GM19025 (cell line): Measurements from ENCODE around the gene LOXL3.

Experiments
- ATAC-seq: cut with Tn5 transposase; IDR thresholded peaks from one replicate; pipeline ENCODE4 v1.9.1; 2021; ENCODE audit warnings: mild to moderate bottlenecking, low read depth, moderate library complexity; ENCODE audit not compliant: unreplicated experiment

LOXL3 gene, protein sequence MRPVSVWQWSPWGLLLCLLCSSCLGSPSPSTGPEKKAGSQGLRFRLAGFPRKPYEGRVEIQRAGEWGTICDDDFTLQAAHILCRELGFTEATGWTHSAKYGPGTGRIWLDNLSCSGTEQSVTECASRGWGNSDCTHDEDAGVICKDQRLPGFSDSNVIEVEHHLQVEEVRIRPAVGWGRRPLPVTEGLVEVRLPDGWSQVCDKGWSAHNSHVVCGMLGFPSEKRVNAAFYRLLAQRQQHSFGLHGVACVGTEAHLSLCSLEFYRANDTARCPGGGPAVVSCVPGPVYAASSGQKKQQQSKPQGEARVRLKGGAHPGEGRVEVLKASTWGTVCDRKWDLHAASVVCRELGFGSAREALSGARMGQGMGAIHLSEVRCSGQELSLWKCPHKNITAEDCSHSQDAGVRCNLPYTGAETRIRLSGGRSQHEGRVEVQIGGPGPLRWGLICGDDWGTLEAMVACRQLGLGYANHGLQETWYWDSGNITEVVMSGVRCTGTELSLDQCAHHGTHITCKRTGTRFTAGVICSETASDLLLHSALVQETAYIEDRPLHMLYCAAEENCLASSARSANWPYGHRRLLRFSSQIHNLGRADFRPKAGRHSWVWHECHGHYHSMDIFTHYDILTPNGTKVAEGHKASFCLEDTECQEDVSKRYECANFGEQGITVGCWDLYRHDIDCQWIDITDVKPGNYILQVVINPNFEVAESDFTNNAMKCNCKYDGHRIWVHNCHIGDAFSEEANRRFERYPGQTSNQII

DNA sequence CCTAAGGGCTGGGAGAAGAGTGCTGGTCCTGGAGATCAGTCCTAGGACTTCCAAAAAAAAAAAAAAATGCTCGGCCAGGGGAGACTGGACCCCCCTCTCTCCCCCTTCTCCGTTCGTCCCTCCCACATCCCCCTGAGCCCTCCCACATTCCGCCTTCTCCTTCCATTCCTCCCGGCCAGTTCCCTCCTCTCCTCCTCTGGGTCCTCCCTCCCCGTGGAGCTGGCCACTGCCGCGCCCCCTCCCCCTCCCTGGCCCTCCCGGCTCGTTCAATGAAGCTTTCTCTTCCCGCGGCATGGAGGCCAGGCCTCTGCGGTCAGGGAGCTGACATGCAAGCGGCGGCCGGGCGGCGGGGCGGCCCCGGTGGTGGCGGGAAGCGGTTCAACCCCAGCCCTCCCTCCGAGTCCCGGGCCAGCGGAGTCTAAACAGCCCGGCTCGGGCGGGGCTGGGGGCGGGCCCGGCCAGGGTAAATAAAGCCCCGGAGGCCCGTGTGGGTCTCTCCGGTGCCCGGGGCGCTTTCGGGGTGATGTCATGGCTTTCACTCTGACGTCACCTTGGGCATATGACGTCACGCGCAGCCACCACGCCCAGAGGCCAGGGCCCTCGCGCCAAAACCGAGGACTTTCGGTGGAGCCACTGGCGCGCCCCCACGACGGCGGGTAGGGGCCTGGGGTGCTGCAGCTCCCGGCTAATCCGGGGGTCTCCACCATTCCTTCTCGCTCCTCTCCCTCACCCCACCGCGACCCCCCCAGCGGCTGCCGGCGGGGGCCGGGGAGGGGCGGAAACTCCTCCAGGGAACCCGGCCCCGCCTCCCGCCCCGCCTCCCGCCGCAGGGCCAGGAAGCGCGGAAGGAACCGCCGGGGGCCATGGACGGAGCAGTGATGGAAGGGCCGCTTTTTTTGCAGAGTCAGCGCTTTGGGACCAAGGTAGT is at the start of gene LOXL3, which contains the start of gene DOK1:
LOXL3 (minus strand) TSS at position 51 of the 928 bp plus-strand sequence. CDS start 1,308 bp downstream, outside the sequence.
DOK1 (plus strand) TSS at position 829 of the 928 bp plus-strand sequence; CDS start at position 864, 35 bp downstream.
- ATAC-seq: peak; percentile 51

DNA sequence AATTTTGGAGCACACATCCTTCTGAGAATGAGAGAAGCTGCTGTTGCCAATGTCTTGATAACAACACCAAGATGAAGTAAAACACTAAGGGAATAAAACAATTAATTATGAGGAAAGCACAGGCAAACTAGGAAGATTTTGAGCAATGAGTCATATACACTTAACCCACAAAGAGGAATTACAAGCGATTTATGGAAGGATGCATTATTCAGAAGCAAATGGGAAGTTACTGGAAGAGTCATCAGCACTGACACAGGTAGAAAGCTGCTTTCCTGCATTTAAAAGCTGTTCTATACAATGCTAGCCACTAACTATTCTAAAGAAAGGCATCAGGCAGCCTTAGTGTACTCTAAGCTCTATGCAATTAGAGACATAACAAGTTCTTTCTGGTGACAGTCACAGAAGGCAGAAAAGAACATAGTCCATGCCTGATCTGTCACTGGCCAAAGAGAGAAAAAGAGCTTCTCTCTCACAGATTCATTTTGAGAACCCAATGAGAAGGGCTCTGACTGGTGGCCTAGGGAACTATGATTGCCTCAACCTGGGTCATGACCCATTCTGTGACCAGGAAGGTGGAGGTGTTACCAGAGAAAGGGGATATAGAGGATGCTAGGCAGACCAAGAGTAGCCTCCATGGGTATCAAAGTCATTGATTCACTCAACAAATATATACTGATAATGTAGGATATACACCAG is 49.0 kb upstream of the LOXL3 start:
- no peak for ATAC-seq

DNA sequence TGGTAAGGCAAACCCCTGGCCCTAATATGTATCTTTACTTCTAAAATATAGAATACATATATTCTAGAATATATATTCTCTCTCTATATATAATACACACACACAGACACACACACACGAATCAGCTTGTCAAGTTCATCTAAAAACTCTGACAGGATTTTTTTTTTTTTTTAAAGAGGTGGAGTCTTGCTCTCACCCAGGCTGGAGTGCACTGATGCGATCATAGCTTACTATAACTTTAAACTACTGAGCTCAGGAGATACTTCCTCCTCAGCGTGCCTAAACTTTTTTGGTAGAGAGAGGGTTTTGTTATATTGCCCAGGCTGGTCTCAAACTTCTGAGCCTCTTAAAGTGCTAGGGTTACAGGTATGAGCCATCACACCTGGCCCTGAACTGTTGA is 45.9 kb upstream of the LOXL3 start:
- no peak for ATAC-seq

DNA sequence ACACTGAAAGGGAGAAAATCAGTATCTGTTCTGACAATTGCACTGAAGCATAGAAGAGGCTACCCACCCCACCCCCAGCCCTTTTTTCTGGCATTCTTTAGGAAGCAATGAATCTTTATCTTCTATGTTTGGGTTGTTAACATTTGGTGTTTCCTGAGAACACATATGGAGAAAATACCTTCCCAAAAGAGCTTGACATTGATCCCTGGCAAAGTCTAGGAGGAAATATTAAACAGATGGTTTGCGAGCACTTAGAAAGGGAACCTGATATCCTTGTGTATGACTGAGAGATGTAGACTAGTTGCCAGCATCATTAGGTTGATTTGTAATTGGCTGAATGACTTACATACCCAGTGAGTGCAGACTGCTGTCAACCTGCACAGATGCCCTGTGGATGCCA is 43.7 kb upstream of the LOXL3 start:
- ATAC-seq: no peak

DNA sequence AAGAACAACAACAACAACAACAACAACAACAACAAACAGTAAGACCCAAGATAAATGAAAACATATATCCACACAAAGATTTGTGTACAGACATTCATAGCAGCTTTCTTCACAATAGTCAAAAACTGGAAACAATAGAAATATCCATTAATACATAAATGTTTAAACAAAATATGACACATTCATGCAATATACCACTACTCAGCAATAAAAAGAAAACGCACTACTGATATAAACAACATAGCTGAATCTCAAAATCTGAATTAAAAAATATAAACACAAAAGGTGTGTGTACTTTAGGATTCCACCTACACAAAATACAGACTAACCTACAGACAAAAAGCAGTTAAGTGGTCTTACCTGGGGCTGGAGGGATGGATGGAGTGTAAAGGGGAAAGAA is 42.8 kb upstream of the LOXL3 start:
- ATAC-seq: no peak

DNA sequence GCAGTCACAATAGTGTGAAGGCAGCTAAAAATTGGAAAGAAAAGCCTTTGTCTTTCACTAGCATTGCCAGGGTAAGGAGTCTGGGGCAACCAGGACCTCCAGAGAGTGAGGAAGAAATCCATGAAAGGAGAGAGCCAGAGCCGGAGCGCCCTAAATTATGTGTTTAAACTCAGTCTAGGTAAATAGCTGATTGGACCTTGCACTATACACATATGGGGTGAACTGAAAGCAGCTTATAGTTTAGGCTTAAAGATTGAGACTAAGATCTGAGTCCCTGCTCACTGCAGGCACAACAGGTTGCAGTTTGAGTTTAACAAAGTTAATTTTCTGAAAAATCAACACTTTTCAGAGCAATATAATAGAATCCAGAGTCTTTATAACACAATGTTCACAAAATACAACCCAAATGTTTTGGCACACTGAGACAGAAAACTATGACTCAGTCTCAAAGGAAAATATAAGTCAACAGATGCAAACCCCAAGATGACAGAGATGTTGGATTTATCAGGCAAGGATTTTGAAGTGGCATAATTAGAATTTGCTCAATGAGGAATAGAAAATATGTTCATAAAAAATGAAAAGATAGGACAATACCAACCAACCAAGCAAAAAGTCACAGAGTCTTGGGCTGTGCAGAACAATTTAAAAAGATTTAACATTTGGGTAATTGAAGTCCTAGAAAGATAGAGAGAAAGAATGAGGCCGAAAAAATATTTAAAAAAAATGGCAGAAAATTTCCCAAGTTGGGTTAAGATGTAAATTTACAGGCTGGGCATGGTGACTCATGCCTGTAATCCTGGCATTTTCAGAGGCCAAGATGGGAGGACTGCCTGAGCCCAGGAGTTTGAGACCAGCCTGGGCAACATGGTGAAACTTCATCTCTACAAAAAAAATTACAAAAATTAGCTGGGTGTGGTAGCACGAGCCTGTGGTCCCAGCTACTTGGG is 40.4 kb upstream of the LOXL3 start:
- ATAC-seq: no peak

DNA sequence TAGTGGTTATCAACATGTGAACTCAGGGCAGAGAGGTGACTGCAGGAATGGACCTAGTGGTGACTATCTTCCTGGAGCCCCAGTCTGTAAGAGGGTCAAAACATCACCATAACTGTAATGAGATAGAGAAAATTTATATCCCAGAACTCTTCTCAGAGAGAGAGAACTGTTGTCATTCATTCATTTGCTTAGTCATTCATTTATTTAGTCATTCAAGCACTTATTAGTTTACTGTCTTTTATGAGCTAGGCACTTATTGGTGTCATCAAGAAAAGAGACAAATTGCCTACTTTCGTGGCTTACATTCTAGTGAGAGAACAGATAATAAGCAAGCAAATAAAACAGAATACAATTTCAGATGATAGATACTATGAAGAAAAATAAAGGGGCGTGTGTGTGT is 34.9 kb upstream of the LOXL3 start:
- no peak for ATAC-seq

DNA sequence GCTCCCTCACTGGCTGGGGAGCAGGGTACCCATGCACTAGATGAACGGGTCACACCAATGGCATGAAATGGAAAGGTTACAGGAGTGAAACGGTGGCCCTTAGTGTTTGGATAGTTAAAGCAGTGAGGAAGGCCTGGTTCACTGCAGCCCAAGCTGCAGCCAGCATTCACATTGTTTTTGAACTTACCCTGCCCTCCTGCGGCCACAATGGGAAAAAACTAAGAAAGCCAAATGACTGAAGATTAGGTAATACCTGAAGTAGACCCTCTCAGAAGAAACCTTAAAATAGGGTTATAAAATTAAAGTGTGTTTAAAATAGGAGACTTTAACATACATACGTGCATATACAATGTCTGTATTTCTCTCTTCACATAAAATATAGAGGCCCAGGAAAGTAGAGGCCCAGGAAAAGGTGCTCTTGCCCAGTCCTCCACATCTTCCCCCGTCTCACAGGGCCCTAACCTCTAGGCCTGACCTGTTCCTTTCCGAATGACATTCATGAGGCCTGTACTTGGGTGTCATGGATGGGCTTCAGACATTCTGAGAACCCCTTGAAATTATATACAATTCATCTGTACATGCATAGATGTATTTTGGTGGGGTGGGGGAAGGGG is 34.0 kb upstream of the LOXL3 start:
- ATAC-seq: peak; percentile 73

DNA sequence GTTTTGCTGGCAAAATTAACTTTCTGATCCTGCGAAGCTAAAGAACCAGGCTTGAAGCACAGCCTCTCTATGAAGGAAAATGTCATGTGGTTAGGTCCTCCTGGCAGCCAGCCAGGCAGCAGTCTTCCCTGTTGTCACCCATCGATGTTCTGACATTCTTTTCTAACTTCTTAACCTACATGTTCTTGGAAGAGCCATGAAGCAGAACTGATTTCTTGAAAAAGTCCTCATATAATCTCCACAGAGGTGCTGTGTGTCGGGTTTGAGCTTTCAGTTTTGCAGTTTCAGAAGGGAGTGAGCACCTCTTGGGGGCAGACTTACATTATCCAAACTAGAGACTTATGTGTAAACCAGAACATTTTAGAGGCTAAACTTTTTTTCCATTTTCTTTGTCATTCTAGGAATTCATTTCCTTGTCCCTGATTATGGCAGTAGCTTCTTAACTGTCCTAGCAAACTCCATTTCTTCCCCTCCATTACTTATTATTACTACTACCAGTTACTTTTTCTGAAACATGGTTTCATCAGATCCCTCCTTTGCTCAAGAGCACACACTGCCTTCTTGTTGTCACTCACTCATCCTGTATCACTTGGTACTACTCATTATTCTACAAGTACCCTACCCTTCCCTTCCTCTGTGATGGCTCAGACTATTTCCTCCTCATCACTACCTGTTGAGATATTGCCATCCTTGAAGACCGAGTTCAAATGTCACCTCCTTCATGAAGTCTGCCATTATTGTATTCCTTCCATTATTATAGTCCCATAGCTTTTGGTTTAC is 31.9 kb upstream of the LOXL3 start:
- ATAC-seq: no peak

DNA sequence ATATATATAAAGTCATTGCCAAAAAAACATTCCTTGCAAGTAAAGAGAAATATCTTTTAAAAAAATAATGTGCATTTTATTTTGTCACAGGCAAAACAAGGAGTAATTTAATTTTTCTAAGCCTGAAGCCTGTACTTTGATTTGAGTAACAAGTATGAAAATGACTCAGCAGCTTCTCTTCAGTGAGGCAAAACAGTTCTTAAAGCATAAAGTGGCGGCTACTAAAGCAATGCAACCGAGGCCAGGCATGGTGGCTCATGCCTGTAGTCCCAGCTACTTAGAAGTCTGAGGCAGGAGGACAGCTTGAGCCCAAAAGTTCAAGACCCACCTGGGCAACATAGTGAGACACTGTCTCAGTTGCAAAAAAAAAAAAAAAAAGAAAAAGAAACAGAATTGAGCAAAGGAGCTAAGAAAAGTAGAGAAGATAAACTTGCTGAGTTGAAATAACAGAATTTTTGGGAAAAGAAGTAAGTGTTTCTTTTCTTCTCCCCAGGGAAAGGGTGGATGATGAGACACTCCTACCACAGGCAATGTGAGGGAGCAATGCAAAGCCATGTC is 30.4 kb upstream of the LOXL3 start:
- no peak for ATAC-seq

DNA sequence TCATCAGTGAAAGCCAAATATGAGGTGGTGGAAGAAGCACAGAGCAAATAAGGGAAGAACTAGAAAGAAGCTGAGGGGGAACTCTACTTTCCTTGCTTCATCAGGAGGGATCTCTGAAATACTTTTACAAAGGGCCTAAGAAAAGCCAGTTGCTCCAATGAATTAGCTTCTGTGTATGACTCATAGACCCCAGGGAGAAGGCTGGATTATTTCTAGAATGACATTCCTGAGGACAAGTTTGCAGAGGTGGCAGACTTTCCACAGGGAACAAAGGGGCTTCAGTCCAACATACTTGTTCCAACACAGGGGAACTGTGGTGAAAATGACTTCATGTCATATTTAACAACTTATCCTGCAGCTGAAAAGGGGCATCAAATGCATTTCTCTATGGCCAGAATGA is 29.8 kb upstream of the LOXL3 start:
- no peak for ATAC-seq

DNA sequence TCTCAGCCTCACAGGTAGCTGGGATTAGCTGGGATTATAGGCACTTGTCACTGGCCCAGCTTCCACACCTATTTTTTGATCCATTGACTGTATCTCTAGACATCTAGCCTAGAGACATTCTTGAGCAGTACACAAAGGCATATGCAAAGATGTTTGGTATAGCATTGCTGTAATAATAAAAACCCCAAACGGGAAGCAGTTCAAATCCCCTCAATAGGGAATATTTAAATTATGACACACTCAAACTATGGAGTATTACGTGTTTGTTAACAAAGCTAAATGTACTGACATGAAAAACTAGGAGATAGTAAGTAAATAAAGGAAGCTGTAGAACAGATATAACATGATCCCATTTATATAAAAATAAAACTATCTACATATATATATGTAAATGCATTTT is 28.4 kb upstream of the LOXL3 start:
- no peak for ATAC-seq

DNA sequence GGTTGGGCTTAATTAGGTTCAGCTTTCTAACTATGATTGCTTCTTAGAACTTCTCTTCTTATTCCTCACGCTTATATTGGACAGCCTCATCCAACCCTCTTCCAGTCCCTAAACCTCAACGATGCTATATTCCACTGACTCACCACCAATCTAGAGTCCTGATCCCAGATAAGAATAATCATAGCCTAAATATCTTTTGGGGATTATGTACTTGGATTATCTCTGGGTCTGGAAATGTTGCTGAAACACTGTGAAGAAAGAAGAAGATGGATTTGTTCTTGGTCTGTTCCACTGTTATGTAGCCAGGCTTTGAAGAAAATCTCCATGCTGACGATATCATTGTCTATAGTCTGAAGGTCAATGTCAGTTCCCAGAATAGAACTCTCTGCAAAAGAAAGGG is 27.7 kb upstream of the LOXL3 start:
- no peak for ATAC-seq

DNA sequence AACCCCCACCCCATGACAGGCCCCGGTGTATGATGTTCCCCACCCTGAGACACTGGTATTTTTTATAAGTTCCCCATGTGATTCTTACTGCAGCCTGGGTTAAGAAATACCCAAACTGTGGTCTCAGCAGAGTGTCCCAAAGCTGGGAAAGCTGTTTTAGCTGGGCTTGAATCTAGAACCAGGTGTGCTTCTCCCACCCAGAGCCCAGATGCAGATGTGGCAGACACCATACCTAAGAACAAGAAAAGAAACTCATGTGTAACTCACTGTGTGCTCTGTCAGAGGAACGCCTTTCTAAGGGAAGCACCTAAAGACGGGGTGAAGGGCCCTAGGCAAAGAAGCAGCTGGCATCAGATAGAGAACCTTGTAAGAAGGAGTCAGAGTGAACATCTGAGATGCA is 24.7 kb upstream of the LOXL3 start:
- no peak for ATAC-seq

DNA sequence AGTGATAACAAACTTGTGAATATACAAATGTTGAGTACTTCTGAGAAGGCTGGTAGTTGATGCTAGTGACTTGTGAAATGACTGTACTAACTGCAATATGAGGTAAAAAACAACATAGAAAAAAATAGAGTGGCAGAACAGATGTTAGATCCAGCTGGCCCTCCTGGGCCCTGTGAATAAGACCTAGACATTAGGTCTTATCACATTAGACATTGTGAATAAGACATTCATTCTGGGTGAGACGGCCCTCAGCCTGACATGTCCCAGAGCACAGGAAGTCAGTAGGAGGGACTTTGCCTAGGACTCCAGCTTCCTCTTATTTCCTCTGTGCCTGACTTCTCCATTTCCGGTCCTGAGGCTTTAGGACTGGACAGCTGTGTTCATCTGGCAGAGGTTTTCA is 23.7 kb upstream of the LOXL3 start:
- ATAC-seq: no peak

DNA sequence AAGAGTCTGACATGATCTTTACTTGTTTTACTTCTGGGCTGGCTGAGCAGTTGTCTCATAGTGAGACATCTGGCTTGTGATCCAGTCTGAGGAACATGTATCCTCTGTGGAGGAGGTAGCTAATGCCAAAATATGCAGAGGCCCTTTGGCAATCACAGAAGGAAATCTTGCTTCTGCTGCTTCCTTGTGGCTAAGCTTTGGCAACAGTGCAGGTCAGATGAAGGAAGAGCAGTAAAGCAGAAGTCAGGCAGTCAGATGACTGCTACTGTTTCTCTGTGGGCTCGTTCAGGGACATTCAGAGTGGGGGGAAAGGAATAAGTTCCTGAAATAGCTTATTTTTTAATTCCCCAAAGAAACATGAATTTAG is 23.1 kb upstream of the LOXL3 start:
- ATAC-seq: no peak

DNA sequence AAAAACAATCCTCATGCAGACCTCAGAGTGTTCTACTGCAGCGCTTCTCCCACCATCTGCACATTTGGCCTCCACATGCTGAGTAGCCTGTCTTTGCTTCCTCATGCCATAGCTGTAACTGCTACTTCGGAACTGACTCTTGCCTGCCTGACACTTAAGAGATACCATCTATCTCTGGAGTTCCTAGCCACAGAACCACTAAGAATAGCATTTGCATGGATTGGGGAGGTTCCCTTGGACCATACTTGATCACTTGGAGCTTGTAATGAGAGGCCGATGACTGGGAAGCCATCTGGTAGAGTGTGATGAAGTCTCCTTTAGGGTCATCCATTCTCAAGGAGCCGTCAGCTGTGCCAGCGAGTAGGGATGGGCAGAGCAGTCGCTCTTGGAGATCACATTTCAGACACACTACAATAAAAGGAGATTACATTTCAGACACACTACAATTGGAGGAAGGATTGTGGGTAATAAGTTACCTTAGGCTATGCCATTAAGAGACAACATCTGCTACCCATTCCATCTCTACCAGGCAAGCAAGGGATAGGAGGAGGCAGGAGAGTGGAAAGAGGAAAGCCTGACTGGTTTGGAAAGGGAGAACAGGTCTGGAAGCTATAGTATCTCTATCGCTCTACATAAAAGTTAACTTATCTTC is 22.6 kb upstream of the LOXL3 start:
- no peak for ATAC-seq
